Sigmoid colon (tissue), 7 donors: ENCODE measurements around the gene SLC44A1. TPM values are rescaled to one million over a fixed set of nuclear protein-coding genes. Genes with fewer than 3 reads are reported as not detected.
A peak's percentile ranks its signal among the peaks of the same experiment; 100 is the strongest.

Source experiments
- DNase-seq: peaks from one replicate; pipeline ENCODE4 v3.0.0-alpha.2; 2019
- H3K27ac ChIP-seq, 4 donors: fragments of 200-600 bp; sonication (generic); one replicate each; pipeline ENCODE4 v1.5.1; 2016 to 2019; ENCODE audit warnings: mild to moderate bottlenecking in 1 of 4
- H3K27me3 ChIP-seq, 3 donors: fragments of 200-600 bp; sonication (generic); one replicate each; pipeline ENCODE4 v1.5.1; 2019; ENCODE audit warnings: mild to moderate bottlenecking in 1 of 3
- H3K36me3 ChIP-seq, 4 donors: fragments of 200-600 bp; sonication (generic); one replicate each; pipeline ENCODE4 v1.5.1; 2016 to 2019
- H3K4me1 ChIP-seq, 4 donors: fragments of 200-600 bp; sonication (generic); one replicate each; pipeline ENCODE4 v1.5.1; 2017 to 2019
- H3K4me3 ChIP-seq, 4 donors: fragments of 200-600 bp; sonication (generic); one replicate each; pipeline ENCODE4 v1.5.1; 2017 to 2019; ENCODE audit warnings: mild to moderate bottlenecking in 2 of 4, moderate library complexity in 1 of 4
- H3K9me3 ChIP-seq, 4 donors: fragments of 200-600 bp in 3 of 4; sonication (generic) in 3 of 4; one replicate each; pipeline versions ENCODE4 v1.5.1 to v1.6.1; 2013 to 2019
- EP300 ChIP-seq, 4 donors: sonication (generic); formaldehyde crosslinking; IDR thresholded peaks; one replicate each; pipeline ENCODE4 v1.6.1; 2017; ENCODE audit warnings: antibody characterized with exemption in 4 of 4
- POLR2A ChIP-seq, 2 donors: fragments of 450-650 bp; IDR thresholded peaks; one replicate each; pipeline ENCODE4 v1.6.1; 2016; ENCODE audit warnings: antibody characterized with exemption in 2 of 2, mild to moderate bottlenecking in 2 of 2, moderate library complexity in 2 of 2
- POLR2AphosphoS5 ChIP-seq, 4 donors: sonication (generic); formaldehyde crosslinking; IDR thresholded peaks; one replicate each; pipeline ENCODE4 v1.6.1; 2017; ENCODE audit warnings: antibody characterized with exemption in 4 of 4
- WGBS, 2 donors: extraction: QIAGEN DNeasy Blood & Tissue Kit; methylation state at CpG; one replicate each; pipeline ENCODE4 v1.1.7; 2013; 5-methylcytosine and 5-hydroxymethylcytosine counted together
- intact Hi-C: fragments of 100-400 bp; cut with DNase I; formaldehyde crosslinking; loops from one replicate; pipeline ENCODE4 v1.15.1; 2023
- polyA plus RNA-seq, 3 donors: library from polyadenylated mRNA; stranded (reverse); fragments of 200-250 nt; gene quantifications; one replicate each; pipeline ENCODE4 v1.2.3, GENCODE V29; 2013
- total RNA-seq, 4 donors: library from RNA; depleted of rRNA; stranded (reverse); fragments of >200 nt; gene quantifications; one replicate each; pipeline ENCODE4 v1.1.0, GENCODE V29; 2016
- TF ChIP-seq, protein P1 (sequence below), 4 experiments: fragments of 450-650 bp in 3 of 4; fragments of 200-600 bp in 1 of 4; IDR thresholded peaks; one replicate each; pipeline ENCODE4 v1.5.1; 2016 to 2019; ENCODE audit warnings: antibody characterized with exemption in 4 of 4, mild to moderate bottlenecking in 3 of 4, moderate library complexity in 2 of 4
- donor health status: healthy with polysubstance abuse.
- donor health status: Bipolar disorder and iron deficiency.
- donor health status: healthy.

The SLC44A1 gene
- total and polyA plus RNA-seq, 7 donors = 11.4 to 35.4 (median 25.2) TPM

DNA sequence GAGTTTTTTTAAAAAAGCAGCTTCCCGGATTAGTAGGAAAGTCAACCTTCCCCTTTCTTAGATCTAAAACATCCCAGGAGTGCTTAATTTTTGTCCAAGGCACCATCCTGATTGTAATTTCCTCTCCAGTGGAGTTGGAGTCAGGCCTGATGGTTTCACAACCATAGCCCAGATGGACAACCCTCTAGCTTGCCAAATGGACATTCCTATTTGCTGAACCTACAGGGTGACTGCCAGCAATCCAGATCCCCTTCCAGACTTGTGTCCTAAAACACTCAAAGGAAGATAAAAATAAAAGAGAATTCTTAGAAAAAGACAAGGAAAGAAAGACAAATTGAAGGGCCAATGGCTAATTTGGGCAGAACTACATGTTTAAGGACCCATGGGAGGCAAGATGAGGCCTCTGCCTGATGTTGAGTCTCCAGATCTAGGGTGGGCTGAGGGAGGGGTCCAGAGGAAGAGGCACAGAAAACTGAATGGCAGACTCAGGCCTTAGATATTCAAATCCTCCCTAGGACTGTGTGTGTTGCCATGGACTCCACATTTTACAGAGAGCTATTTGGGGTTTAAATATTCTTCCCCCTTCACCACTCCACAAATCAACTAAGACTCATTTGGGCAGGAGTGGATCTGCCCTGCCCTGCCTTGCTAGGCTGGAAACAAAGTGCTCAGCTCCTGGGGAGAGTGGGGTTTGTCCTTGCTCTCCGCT lies 38.5 kb upstream of the SLC44A1 start:
- peak; percentile 91 for DNase-seq

DNA sequence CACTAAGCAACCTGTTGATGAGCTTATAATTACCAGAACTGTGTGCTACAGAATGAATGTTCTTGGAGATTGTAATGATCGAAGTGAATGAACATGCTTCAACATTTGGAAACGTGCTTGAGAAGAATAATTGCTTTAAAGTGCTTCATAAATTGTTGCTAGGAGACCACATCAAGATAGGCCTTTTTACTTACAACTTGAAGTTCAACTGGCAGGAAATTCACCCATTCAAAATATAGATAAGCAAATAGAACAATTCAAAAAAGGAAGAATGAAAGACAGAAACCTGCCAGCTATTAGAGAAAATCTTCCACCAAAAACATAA lies 38.0 kb upstream of the SLC44A1 start:
- intact Hi-C loops = no loop called here
- Histone ChIP-seq H3K27ac (peak overlapping the region; percentile 48 to 79 (median 68)), H3K4me1 (peaks cover 0 to 15% (median 5%) of the 10 kb centered on the region in 4 donors), H3K9me3 (no peaks in the 10 kb centered on the region), H3K4me3 (no peak overlapping the region), H3K27me3 (no peaks in the 10 kb centered on the region), H3K36me3 (no peaks in the 10 kb centered on the region)
- no peak for DNase-seq
- WGBS, 2 donors = 32 to 48% methylated on average over 2 of the region's 2 CpGs
- TF ChIP-seq, protein P1, sequence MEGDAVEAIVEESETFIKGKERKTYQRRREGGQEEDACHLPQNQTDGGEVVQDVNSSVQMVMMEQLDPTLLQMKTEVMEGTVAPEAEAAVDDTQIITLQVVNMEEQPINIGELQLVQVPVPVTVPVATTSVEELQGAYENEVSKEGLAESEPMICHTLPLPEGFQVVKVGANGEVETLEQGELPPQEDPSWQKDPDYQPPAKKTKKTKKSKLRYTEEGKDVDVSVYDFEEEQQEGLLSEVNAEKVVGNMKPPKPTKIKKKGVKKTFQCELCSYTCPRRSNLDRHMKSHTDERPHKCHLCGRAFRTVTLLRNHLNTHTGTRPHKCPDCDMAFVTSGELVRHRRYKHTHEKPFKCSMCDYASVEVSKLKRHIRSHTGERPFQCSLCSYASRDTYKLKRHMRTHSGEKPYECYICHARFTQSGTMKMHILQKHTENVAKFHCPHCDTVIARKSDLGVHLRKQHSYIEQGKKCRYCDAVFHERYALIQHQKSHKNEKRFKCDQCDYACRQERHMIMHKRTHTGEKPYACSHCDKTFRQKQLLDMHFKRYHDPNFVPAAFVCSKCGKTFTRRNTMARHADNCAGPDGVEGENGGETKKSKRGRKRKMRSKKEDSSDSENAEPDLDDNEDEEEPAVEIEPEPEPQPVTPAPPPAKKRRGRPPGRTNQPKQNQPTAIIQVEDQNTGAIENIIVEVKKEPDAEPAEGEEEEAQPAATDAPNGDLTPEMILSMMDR (IDR thresholded peaks at IDR 0.05) = no peak
- TF ChIP-seq EP300 (IDR thresholded peaks at IDR 0.05) (no peak), POLR2AphosphoS5 (IDR thresholded peaks at IDR 0.05) (no peak), POLR2A (IDR thresholded peaks at IDR 0.05) (no peak)

More for the DNA sequence above, 38.5 kb upstream of the SLC44A1 start:
- Histone ChIP-seq H3K4me1 (peaks cover 0 to 15% (median 5%) of the 10 kb centered on the region in 4 donors), H3K27ac (peak overlapping the region; percentile 48 to 79 (median 68)), H3K36me3 (no peaks in the 10 kb centered on the region), H3K9me3 (no peaks in the 10 kb centered on the region), H3K27me3 (no peaks in the 10 kb centered on the region), H3K4me3 (no peak overlapping the region)
- intact Hi-C loops = no loop called here
- no peak for TF ChIP-seq POLR2A (IDR thresholded peaks at IDR 0.05)
- TF ChIP-seq, protein P1 (IDR thresholded peaks at IDR 0.05) = no peak
- TF ChIP-seq POLR2AphosphoS5 (IDR thresholded peaks at IDR 0.05) = peak; percentile 37 to 68 (median 59)
- 86 to 93% methylated on average over 2 of the region's 2 CpGs for WGBS, 2 donors

DNA sequence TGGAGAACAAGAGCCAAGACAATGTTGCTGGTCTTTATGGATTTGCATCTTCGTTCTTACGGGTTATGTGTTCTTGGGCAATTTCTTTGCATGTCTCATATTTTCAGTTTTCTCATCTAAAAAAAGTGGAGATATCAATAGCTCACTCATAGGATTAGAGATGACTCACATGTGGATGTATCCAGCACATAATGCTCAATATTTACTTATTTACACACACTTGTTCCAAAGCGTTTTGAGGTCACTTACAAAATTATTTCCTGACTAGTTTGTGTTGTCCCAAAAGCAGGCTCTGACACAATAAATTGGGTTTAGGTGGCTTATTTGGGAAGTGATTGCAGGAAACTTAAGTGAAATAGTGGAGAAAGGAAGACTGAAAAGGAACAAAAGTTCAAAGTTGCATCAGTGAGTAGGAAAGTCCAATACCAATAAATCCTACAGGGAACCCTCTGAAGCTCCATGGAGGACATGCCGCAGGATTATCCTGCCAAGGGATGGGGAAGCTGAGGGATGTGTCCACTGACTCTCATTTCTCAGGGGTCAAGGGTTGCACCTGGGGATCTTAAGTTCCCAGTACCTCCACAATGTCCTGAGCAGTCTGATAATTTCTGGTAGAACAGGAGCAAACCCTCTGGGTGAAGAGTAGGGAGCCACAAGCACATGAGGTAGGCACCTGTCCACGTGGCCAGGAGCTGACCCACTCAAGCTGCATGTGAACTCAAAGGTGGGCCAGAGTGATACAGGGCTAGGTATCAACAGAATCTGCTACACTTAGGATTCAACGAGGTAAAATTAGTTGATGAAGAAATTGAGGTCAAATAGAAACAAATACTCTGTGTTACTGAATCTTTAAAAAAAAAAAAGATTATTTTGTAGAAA lies 37.4 kb upstream of the SLC44A1 start:
- Histone ChIP-seq H3K9me3 (no peaks in the 10 kb centered on the region), H3K36me3 (no peaks in the 10 kb centered on the region), H3K4me3 (no peak overlapping the region), H3K4me1 (peaks cover 0 to 15% (median 5%) of the 10 kb centered on the region in 4 donors), H3K27me3 (no peaks in the 10 kb centered on the region), H3K27ac (peak overlapping the region in 3 of 4 donors; percentile 66 to 79 (median 69))
- peak in 3 of 4 donors; percentile 28 to 51 (median 31) for TF ChIP-seq POLR2AphosphoS5 (IDR thresholded peaks at IDR 0.05)
- TF ChIP-seq, protein P1 (IDR thresholded peaks at IDR 0.05) = no peak
- no peak for TF ChIP-seq EP300 (IDR thresholded peaks at IDR 0.05)
- DNase-seq = no peak
- 86 to 87% methylated on average over 6 of the region's 6 CpGs for WGBS, 2 donors
- intact Hi-C loops = no loop called here

DNA sequence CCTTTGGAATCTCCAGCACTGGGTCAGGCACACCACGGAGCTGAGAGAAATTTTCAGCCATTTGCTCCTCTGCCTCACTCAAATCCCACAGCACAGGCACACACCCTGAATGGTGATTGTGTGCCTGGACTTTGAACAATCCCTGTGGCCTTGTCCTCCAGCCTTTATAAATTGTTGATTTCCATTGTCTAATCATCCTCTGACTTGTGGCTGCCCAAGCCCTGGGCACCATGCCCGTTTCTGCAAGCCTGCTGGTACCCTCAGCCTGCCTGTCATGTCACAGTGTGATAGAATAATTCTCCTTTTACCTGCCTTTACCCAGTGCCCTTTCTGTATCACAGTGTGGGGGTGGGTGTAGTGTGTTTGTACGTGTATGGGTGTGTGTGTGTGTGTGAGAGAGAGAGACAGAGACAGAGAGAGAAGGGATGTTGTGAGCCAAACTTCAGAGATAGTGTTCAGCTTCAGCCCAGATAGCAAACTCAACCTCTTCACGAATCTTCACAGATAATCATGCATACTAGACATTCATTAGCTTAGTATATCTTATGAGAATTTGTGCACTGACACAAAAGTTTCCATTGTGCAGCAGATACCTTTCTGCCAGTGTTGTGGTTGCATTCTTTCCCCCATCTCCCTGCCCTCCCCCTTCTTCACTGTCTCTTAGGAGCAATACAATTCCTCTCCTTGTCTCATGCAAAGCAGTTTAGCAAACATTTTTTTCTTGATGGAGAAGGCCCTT lies 27.8 kb upstream of the SLC44A1 start:
- H3K9me3 ChIP-seq = no peaks in the 10 kb centered on the region
- 15 to 54% methylated on average over 4 of the region's 4 CpGs for WGBS, 2 donors
- H3K27ac ChIP-seq = no peak overlapping the region
- no peak overlapping the region for H3K4me3 ChIP-seq
- no peaks in the 10 kb centered on the region for H3K27me3 ChIP-seq
- intact Hi-C loops = no loop called here
- TF ChIP-seq EP300 (IDR thresholded peaks at IDR 0.05) (no peak), POLR2A (IDR thresholded peaks at IDR 0.05) (no peak), POLR2AphosphoS5 (IDR thresholded peaks at IDR 0.05) (no peak)
- TF ChIP-seq, protein P1 (IDR thresholded peaks at IDR 0.05) = no peak
- no peak for DNase-seq
- H3K4me1 ChIP-seq = peaks cover 0 to 8% (median 2%) of the 10 kb centered on the region in 4 donors
- no peaks in the 10 kb centered on the region for H3K36me3 ChIP-seq
